B cell (primary cell): ENCODE results near the gene RBM25. TPM values are rescaled to one million over a fixed set of nuclear protein-coding genes. Genes with fewer than 3 reads are reported as not detected.
"Not testable (repeated sequence)": the region's sequence is repeated elsewhere in the genome, so short reads cannot be mapped to it uniquely, and the experiment has no call there.

Source experiments
- ATAC-seq: fragments of 200-7000 bp; cut with Tn5 transposase; one replicate; pipeline ENCODE4 v1.10.0; 2021; ENCODE audit warnings: low read depth, mild to moderate bottlenecking, moderate number of reproducible peaks, moderate library complexity
- CTCF ChIA-PET: fragments of 350-600 bp; sonication (Branson Sonifier 250); formaldehyde crosslinking; loops from one replicate; lab custom pipeline; 2021; ENCODE audit warnings: antibody characterized with exemption, inconsistent platforms; lab: Charles Lee
- POLR2A ChIA-PET: fragments of 350-600 bp; sonication (Branson Sonifier 250); formaldehyde crosslinking; loops from one replicate; lab custom pipeline; 2021; ENCODE audit warnings: antibody characterized with exemption; lab: Charles Lee
- DNase-seq: peaks from one replicate; pipeline ENCODE4 v3.0.0; 2013
- H2AFZ ChIP-seq: 2 replicates; pipeline ENCODE4 v1.6.1; 2012; ENCODE audit warnings: mild to moderate bottlenecking, low read depth, low read length; ENCODE audit not compliant: insufficient read depth, poor library complexity, severe bottlenecking
- H3K27ac ChIP-seq, 2 donors: 1 replicate in 1 of 2; 2 replicates in 1 of 2; pipeline ENCODE4 v1.5.1; 2012 to 2013; ENCODE audit warnings: low read length in 2 of 2, mild to moderate bottlenecking in 2 of 2, moderate library complexity in 1 of 2
- H3K27me3 ChIP-seq, 4 experiments: fragments of 200-600 bp in 1 of 4; sonication (generic) in 1 of 4; replicated peaks in 1 of 4; 1 replicate in 2 of 4; 2 replicates in 2 of 4; pipeline versions ENCODE4 v1.6.1 to v1.7.0; 2013 to 2016; ENCODE audit warnings: low read length in 3 of 4, mild to moderate bottlenecking in 2 of 4, mixed read lengths in 1 of 4, moderate library complexity in 1 of 4; ENCODE audit not compliant: insufficient read depth in 4 of 4, control insufficient read depth in 3 of 4; ENCODE audit errors: control extremely low read depth in 1 of 4
- H3K36me3 ChIP-seq, 2 experiments: replicated peaks in 1 of 2; 1 replicate in 1 of 2; 2 replicates in 1 of 2; pipeline versions ENCODE4 v1.6.1 to v1.7.1; 2013; ENCODE audit warnings: low read length in 1 of 2; ENCODE audit not compliant: insufficient read depth in 2 of 2, control insufficient read depth in 1 of 2; ENCODE audit errors: control extremely low read depth in 1 of 2, extremely low read depth in 1 of 2
- H3K4me1 ChIP-seq, 2 donors: fragments of 200-600 bp in 1 of 2; sonication (generic) in 1 of 2; 1 replicate in 1 of 2; 2 replicates in 1 of 2; pipeline versions ENCODE4 v1.5.1 to v1.6.1; 2013 to 2017; ENCODE audit warnings: low read length in 2 of 2; ENCODE audit not compliant: control insufficient read depth in 2 of 2, insufficient read depth in 2 of 2
- H3K4me2 ChIP-seq: replicated peaks from 2 replicates; pipeline ENCODE3; 2012; ENCODE audit warnings: mild to moderate bottlenecking, low read depth, low read length; ENCODE audit not compliant: poor library complexity, severe bottlenecking
- H3K4me3 ChIP-seq, 5 experiments: fragments of 200-600 bp in 1 of 5; sonication (generic) in 1 of 5; 1 replicate in 3 of 5; 2 replicates in 2 of 5; pipeline versions ENCODE4 v1.5.1 to v1.7.0; 2011 to 2016; ENCODE audit warnings: low read length in 4 of 5, mild to moderate bottlenecking in 4 of 5, low read depth in 2 of 5, control low read depth in 1 of 5, moderate library complexity in 1 of 5; ENCODE audit not compliant: insufficient read depth in 1 of 5; ENCODE audit errors: control extremely low read depth in 1 of 5, extremely low read depth in 1 of 5
- H3K79me2 ChIP-seq: fragments of 200-600 bp; sonication (generic); one replicate; pipeline ENCODE4 v1.6.0; 2016; ENCODE audit warnings: low read length; ENCODE audit not compliant: control insufficient read depth, insufficient read depth
- H3K9ac ChIP-seq: fragments of 200-600 bp; sonication (generic); 2 replicates; pipeline ENCODE4 v1.6.1; 2017; ENCODE audit warnings: mild to moderate bottlenecking, low read length, moderate library complexity
- H3K9me3 ChIP-seq, 3 donors: one replicate each; pipeline versions ENCODE4 v1.6.1 to v1.7.1; 2013; ENCODE audit warnings: low read length in 2 of 3; ENCODE audit not compliant: control insufficient read depth in 2 of 3, insufficient read depth in 1 of 3; ENCODE audit errors: control extremely low read depth in 1 of 3
- H4K20me1 ChIP-seq: 2 replicates; pipeline ENCODE4 v1.6.0; 2012; ENCODE audit warnings: mild to moderate bottlenecking, low read length; ENCODE audit not compliant: insufficient read depth, control insufficient read depth, poor library complexity, severe bottlenecking
- H3K27ac Mint-ChIP-seq: one replicate; pipeline ENCODE4 v1.8.0; 2021; ENCODE audit warnings: mixed read lengths
- H3K27me3 Mint-ChIP-seq: one replicate; pipeline ENCODE4 v1.8.0; 2021; ENCODE audit warnings: mixed read lengths
- H3K4me1 Mint-ChIP-seq: one replicate; pipeline ENCODE4 v1.8.0; 2021; ENCODE audit warnings: mixed read lengths
- H3K4me3 Mint-ChIP-seq: one replicate; pipeline ENCODE4 v1.8.0; 2021; ENCODE audit warnings: mixed read lengths
- H3K9me3 Mint-ChIP-seq: one replicate; pipeline ENCODE4 v1.8.0; 2022; ENCODE audit warnings: mixed read lengths; ENCODE audit not compliant: insufficient read depth
- CTCF ChIP-seq: fragments of 200-600 bp; IDR thresholded peaks from one replicate; pipeline ENCODE4 v1.8.0; 2022; ENCODE audit warnings: antibody characterized with exemption, mild to moderate bottlenecking
- EZH2 ChIP-seq: IDR thresholded peaks from 2 replicates; pipeline ENCODE4 v1.6.1; 2012; ENCODE audit warnings: borderline replicate concordance, low read depth, mild to moderate bottlenecking, moderate library complexity, low read length; ENCODE audit not compliant: insufficient read depth, poor library complexity, severe bottlenecking
- WGBS: methylation state at CpG from one replicate; pipeline ENCODE4 v1.1.5; 2013; ENCODE audit warnings: missing lambda C conversion rate; ENCODE audit not compliant: insufficient coverage; 5-methylcytosine and 5-hydroxymethylcytosine counted together
- intact Hi-C: fragments of 100-400 bp; cut with micrococcal nuclease; formaldehyde crosslinking; loops from one replicate; pipeline ENCODE4 v1.10.0; 2022
- polyA plus RNA-seq: library from polyadenylated mRNA; depleted of rRNA; stranded (reverse); fragments of >200 nt; gene quantifications from 2 replicates; pipeline ENCODE4 v1.2.3, GENCODE V29; 2012
- total RNA-seq, 2 donors: library from RNA; stranded (reverse); fragments of 120-200 nt in 1 of 2; gene quantifications; 1 replicate in 1 of 2; 2 replicates in 1 of 2; pipeline versions ENCODE4 v1.2.3 to v1.2.4, GENCODE V29; 2013 to 2022

The RBM25 gene
- total and polyA plus RNA-seq, 2 donors (not counting 1 experiment from before 2014, with no cell fraction given), result 20.2 to 137 TPM

GRCh38 chr14:73168691-73169090 lies 110.4 kb downstream of the RBM25 start:
- TF ChIP-seq EZH2, result no peak
- TF ChIP-seq CTCF, result no peak
- no peaks in the 10 kb centered on the region for H3K27me3 ChIP-seq
- no peak overlapping the region for H3K27ac ChIP-seq
- CTCF ChIA-PET, result interaction anchor here (0.7 kb wide), 2 partner anchors 303 to 325 kb away, joined by 4 read pairs; no protein-coding TSS in a partner anchor
- intact Hi-C loops, result no loop called here
- H3K9ac ChIP-seq, result no peak overlapping the region
- H3K4me2 ChIP-seq, result no peak overlapping the region
- no peak overlapping the region for H2AFZ ChIP-seq
- H3K4me3 Mint-ChIP-seq, result no peak overlapping the region
- DNase-seq (no peak), ATAC-seq (no peak)
- WGBS, result 97% methylated on average over 10 of the region's 14 CpGs
- no peaks in the 10 kb centered on the region for H4K20me1 ChIP-seq
- H3K4me1 ChIP-seq, result no peaks in the 10 kb centered on the region
- no peaks in the 10 kb centered on the region for H3K79me2 ChIP-seq
- H3K4me1 Mint-ChIP-seq, result no peaks in the 10 kb centered on the region
- H3K4me3 ChIP-seq, result no peak overlapping the region
- H3K27me3 Mint-ChIP-seq, result no peaks in the 10 kb centered on the region
- POLR2A ChIA-PET, result no interaction called here
- no peaks in the 10 kb centered on the region for H3K9me3 Mint-ChIP-seq
- no peak overlapping the region for H3K27ac Mint-ChIP-seq
- peaks cover 5 to 66% of the 10 kb centered on the region in 2 experiments for H3K36me3 ChIP-seq
- H3K9me3 ChIP-seq, result no peaks in the 10 kb centered on the region

- peaks cover 7 to 77% of the 10 kb centered on the region in 2 experiments for H3K36me3 ChIP-seq
- H4K20me1 ChIP-seq, H3K4me1 ChIP-seq, H3K27ac Mint-ChIP-seq, intact Hi-C loops, DNase-seq, H2AFZ ChIP-seq, H3K27ac ChIP-seq, H3K79me2 ChIP-seq, H3K9ac ChIP-seq, H3K27me3 Mint-ChIP-seq, H3K27me3 ChIP-seq, H3K4me3 Mint-ChIP-seq, H3K4me1 Mint-ChIP-seq, H3K4me3 ChIP-seq, H3K9me3 ChIP-seq, H3K4me2 ChIP-seq, ATAC-seq, H3K9me3 Mint-ChIP-seq, CTCF ChIA-PET, POLR2A ChIA-PET: not testable (repeated sequence)
- WGBS, result no CpG with 5 or more reads among the region's 6 CpGs
Observed at GRCh38 chr14:73169855-73170254, 111.5 kb downstream of the RBM25 start.
